ENCODE data around the gene PSMA3.

PSMA3 gene

GRCh38 chr14:58305730-58306129 lies 61.1 kb downstream of the PSMA3 start:
- no peak for DNase-seq (ENCODE audit: low spot score in 2 of 2)
- peak overlapping the region; percentile 20 for H3K27ac Mint-ChIP-seq
- H3K4me3 Mint-ChIP-seq = no peak overlapping the region
- H3K4me1 Mint-ChIP-seq = peaks cover 13% of the 10 kb centered on the region
- no peak for ATAC-seq
- no peaks in the 10 kb centered on the region for H3K9me3 Mint-ChIP-seq
- H3K36me3 Mint-ChIP-seq = peaks cover 87% of the 10 kb centered on the region

- ATAC-seq (no peak), DNase-seq (ENCODE audit: low spot score in 2 of 2) (no peak)
- Mint-ChIP-seq H3K36me3 (peaks cover 86% of the 10 kb centered on the region), H3K4me1 (peaks cover 13% of the 10 kb centered on the region), H3K9me3 (no peaks in the 10 kb centered on the region), H3K27ac (no peak overlapping the region), H3K4me3 (no peak overlapping the region)
Observed at GRCh38 chr14:58307597-58308316, 63.1 kb downstream of the PSMA3 start.

- Mint-ChIP-seq H3K4me3 (no peak overlapping the region), H3K4me1 (peaks cover 13% of the 10 kb centered on the region), H3K9me3 (no peaks in the 10 kb centered on the region), H3K27ac (peak overlapping the region; percentile 60), H3K36me3 (peaks cover 75% of the 10 kb centered on the region)
- ATAC-seq (no peak), DNase-seq (ENCODE audit: low spot score in 2 of 2) (no peak)
Observed at GRCh38 chr14:58309086-58309485, 64.4 kb downstream of the PSMA3 start.

GRCh38 chr14:58313699-58314098 lies 69.1 kb downstream of the PSMA3 start:
- H3K4me1 Mint-ChIP-seq = peaks cover 5% of the 10 kb centered on the region
- no peak for ATAC-seq
- no peak for DNase-seq (ENCODE audit: low spot score in 2 of 2)
- peaks cover 78% of the 10 kb centered on the region for H3K36me3 Mint-ChIP-seq
- no peaks in the 10 kb centered on the region for H3K9me3 Mint-ChIP-seq
- peak overlapping the region; percentile 71 for H3K27ac Mint-ChIP-seq
- H3K4me3 Mint-ChIP-seq = no peak overlapping the region

GRCh38 chr14:58315606-58316005 lies 71.0 kb downstream of the PSMA3 start:
- H3K9me3 Mint-ChIP-seq = no peaks in the 10 kb centered on the region
- no peaks in the 10 kb centered on the region for H3K4me1 Mint-ChIP-seq
- ATAC-seq = peak; percentile 43
- no peak overlapping the region for H3K4me3 Mint-ChIP-seq
- no peak for DNase-seq (ENCODE audit: low spot score in 2 of 2)
- peaks cover 81% of the 10 kb centered on the region for H3K36me3 Mint-ChIP-seq
- H3K27ac Mint-ChIP-seq = no peak overlapping the region

All from stimulated activated effector memory CD8-positive, alpha-beta T cell treated with anti-CD3 and anti-CD28 coated beads, Interleukin-12 subunit alpha, Interleukin-12 subunit beta, amount 100 ng/mL, for 72 hours (primary cell).